Smooth muscle cell (in vitro differentiated cells): ENCODE measurements around the gene ATL2. TPM values are rescaled to one million over a fixed set of nuclear protein-coding genes. Genes with fewer than 3 reads are reported as not detected.
A peak's percentile ranks its signal among the peaks of the same experiment; 100 is the strongest.

Experiments
- DNase-seq: peaks from one replicate; lab custom pipeline; 2025; ENCODE audit not compliant: unreplicated experiment; lab: John Stamatoyannopoulos, UW
- H2AFZ ChIP-seq: fragments of 200-600 bp; sonication (generic); 2 replicates; pipeline ENCODE4 v1.6.0; 2016; ENCODE audit warnings: antibody characterized with exemption, low read depth, mild to moderate bottlenecking
- H3F3A ChIP-seq: fragments of 200-600 bp; sonication (generic); 2 replicates; pipeline ENCODE4 v1.6.0; 2017; ENCODE audit warnings: antibody characterized with exemption, low read depth
- H3K27ac ChIP-seq: fragments of 200-600 bp; sonication (generic); 2 replicates; pipeline ENCODE4 v1.5.1; 2016; ENCODE audit warnings: low read depth, mild to moderate bottlenecking
- H3K27me3 ChIP-seq: fragments of 200-600 bp; sonication (generic); 2 replicates; pipeline ENCODE4 v1.6.1; 2016; ENCODE audit warnings: low read depth, mild to moderate bottlenecking
- H3K36me3 ChIP-seq: fragments of 200-600 bp; sonication (generic); 2 replicates; pipeline ENCODE4 v1.5.1; 2016; ENCODE audit warnings: low read depth
- H3K4me1 ChIP-seq: fragments of 200-600 bp; sonication (generic); 2 replicates; pipeline ENCODE4 v1.5.1; 2016; ENCODE audit warnings: low read depth
- H3K4me2 ChIP-seq: fragments of 200-600 bp; sonication (generic); 2 replicates; pipeline ENCODE4 v1.6.0; 2016; ENCODE audit warnings: mild to moderate bottlenecking
- H3K4me3 ChIP-seq: fragments of 200-600 bp; sonication (generic); 2 replicates; pipeline ENCODE4 v1.5.1; 2016; ENCODE audit warnings: mild to moderate bottlenecking
- H3K79me2 ChIP-seq: fragments of 200-600 bp; sonication (generic); 2 replicates; pipeline ENCODE4 v1.6.0; 2016; ENCODE audit warnings: low read depth, mild to moderate bottlenecking
- H3K9ac ChIP-seq: fragments of 200-600 bp; sonication (generic); 2 replicates; pipeline ENCODE4 v1.6.0; 2016; ENCODE audit warnings: low read depth
- H3K9me3 ChIP-seq: fragments of 200-600 bp; sonication (generic); replicated peaks from 2 replicates; pipeline ENCODE4 v1.5.1; 2016; ENCODE audit warnings: low read depth
- H4K20me1 ChIP-seq: fragments of 200-600 bp; sonication (generic); 2 replicates; pipeline ENCODE4 v1.6.0; 2016; ENCODE audit warnings: low read depth
- CTCF ChIP-seq: fragments of 200-600 bp; sonication (generic); IDR thresholded peaks from 2 replicates; pipeline ENCODE4 v1.5.1; 2017; ENCODE audit warnings: borderline replicate concordance, mild to moderate bottlenecking, antibody characterized with exemption; ENCODE audit not compliant: insufficient read depth, poor library complexity, severe bottlenecking
- WGBS: methylation state at CpG from one replicate; pipeline ENCODE4 v1.1.7; 2016; ENCODE audit warnings: low lambda C conversion rate; 5-methylcytosine and 5-hydroxymethylcytosine counted together
- polyA plus RNA-seq: library from polyadenylated mRNA; unstranded; fragments of >200 nt; fragmentation: Nextera tagmentation; extraction: Ambion mirVana; gene quantifications from 2 replicates; pipeline ENCODE4 v1.2.1, GENCODE V29; 2016
- total RNA-seq: library from RNA; depleted of rRNA; stranded (reverse); fragments of >200 nt; gene quantifications from 2 replicates; pipeline ENCODE4 v1.2.3, GENCODE V29; 2014

ATL2 gene
- total and polyA plus RNA-seq, 2 experiments from 2014 or later: 19.9 to 56.7 TPM

DNA sequence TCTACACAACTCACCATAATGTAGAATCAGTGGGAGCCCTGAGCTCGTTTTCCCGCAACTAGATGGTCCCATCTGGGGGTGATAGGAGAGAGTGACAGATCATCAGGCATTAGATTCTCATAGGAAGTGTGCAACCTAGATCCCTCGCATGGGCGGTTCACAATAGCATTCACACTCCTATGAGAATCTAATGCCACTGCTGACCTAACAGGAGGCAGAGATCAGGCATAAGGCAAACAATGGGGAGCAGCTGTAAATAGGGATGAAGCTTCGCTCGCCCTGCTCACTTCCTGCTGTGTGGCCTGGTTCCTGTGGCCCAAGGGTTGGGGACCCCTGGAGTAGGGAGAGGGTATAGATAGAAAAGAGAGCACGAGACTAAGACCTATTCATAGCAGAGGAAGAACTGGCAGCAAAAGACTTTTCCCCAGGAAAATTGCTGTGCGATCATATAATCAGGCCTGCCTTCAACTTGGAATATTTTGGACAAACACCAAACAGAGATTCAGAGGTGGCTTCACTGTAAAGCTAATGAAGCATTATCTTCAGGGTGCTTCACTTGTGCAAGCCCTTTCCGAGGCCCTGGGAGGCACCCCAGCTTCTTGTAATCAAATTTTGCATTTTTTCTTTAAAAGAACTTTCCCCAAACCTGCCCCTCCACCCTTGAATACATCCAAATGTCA is 29.0 kb upstream of the ATL2 start:
- Histone ChIP-seq H3K9ac (no peak overlapping the region), H3K27ac (no peak overlapping the region), H3K9me3 (no peaks in the 10 kb centered on the region), H3K4me2 (no peak overlapping the region), H3K36me3 (no peaks in the 10 kb centered on the region), H3K27me3 (no peaks in the 10 kb centered on the region), H3K4me1 (no peaks in the 10 kb centered on the region), H3K79me2 (no peaks in the 10 kb centered on the region), H2AFZ (no peak overlapping the region), H3K4me3 (no peak overlapping the region), H3F3A (no peaks in the 10 kb centered on the region), H4K20me1 (no peaks in the 10 kb centered on the region)
- no peak for DNase-seq
- TF ChIP-seq CTCF: no peak
- 87% methylated on average over 9 of the region's 9 CpGs for WGBS

- Histone ChIP-seq H4K20me1 (no peaks in the 10 kb centered on the region), H2AFZ (no peak overlapping the region), H3K9ac (no peak overlapping the region), H3K36me3 (no peaks in the 10 kb centered on the region), H3K4me3 (no peak overlapping the region), H3K27me3 (no peaks in the 10 kb centered on the region), H3K4me1 (no peaks in the 10 kb centered on the region), H3K79me2 (no peaks in the 10 kb centered on the region), H3K4me2 (no peak overlapping the region), H3F3A (no peaks in the 10 kb centered on the region), H3K9me3 (no peaks in the 10 kb centered on the region), H3K27ac (no peak overlapping the region)
- DNase-seq: no peak
- no peak for TF ChIP-seq CTCF
Observed at GRCh38 chr2:38400513-38400912, 23.4 kb upstream of the ATL2 start.

- Histone ChIP-seq H3K27me3 (no peaks in the 10 kb centered on the region), H3F3A (no peaks in the 10 kb centered on the region), H3K79me2 (no peaks in the 10 kb centered on the region), H3K4me3 (no peak overlapping the region), H3K4me1 (no peaks in the 10 kb centered on the region), H3K36me3 (no peaks in the 10 kb centered on the region), H2AFZ (no peak overlapping the region), H4K20me1 (no peaks in the 10 kb centered on the region), H3K9me3 (no peaks in the 10 kb centered on the region), H3K9ac (no peak overlapping the region), H3K27ac (peak overlapping the region; percentile 55), H3K4me2 (no peak overlapping the region)
- no peak for DNase-seq
- WGBS: 78% methylated on average over 4 of the region's 4 CpGs
- no peak for TF ChIP-seq CTCF
Observed at GRCh38 chr2:38398739-38399138, 21.7 kb upstream of the ATL2 start.

DNA sequence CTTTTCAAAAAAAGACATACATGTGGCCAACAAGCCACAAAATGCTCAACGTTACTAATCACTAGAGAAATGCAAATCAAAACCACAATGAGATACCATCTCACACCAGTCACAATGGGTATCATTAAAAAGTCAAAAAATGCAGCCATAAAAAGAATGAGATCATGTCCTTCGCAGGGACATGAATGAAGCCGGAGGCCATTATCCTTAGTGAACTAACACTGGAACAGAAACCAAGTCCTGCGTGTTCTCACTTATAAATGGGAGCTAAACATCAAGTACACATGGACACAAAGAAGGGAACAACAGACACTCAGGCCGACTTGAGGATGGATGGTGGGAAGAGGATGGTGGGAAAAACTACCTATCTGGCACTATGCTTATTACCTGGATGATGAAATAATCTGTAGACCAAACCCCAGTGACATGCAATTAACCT is 17.8 kb upstream of the ATL2 start:
- Histone ChIP-seq H3K36me3 (no peaks in the 10 kb centered on the region), H3K9ac (peak overlapping the region; percentile 35), H3K27ac (peak overlapping the region; percentile 79), H3K79me2 (no peaks in the 10 kb centered on the region), H3K4me3 (no peak overlapping the region), H3K4me1 (no peaks in the 10 kb centered on the region), H3K4me2 (peak overlapping the region; percentile 4), H3K27me3 (peaks cover 7% of the 10 kb centered on the region), H3F3A (no peaks in the 10 kb centered on the region), H2AFZ (no peak overlapping the region), H4K20me1 (no peaks in the 10 kb centered on the region), H3K9me3 (no peaks in the 10 kb centered on the region)
- DNase-seq: no peak
- TF ChIP-seq CTCF: no peak
- WGBS: 27% methylated on average over 5 of the region's 5 CpGs
